C4-2B (cell line): ENCODE results near the gene CCL27.

Source experiments
- H3K27ac ChIP-seq: fragments of 450-650 bp; 2 replicates; pipeline ENCODE4 v1.5.1; 2017
- ZFX ChIP-seq: fragments of 450-650 bp; IDR thresholded peaks from 2 replicates; pipeline ENCODE4 v1.6.1; 2017
- TF ChIP-seq, protein P1 (sequence below): fragments of 450-650 bp; conservative IDR thresholded peaks from 2 replicates; pipeline ENCODE4 v1.5.1; 2017; ENCODE audit warnings: mild to moderate bottlenecking

CCL27 gene

DNA sequence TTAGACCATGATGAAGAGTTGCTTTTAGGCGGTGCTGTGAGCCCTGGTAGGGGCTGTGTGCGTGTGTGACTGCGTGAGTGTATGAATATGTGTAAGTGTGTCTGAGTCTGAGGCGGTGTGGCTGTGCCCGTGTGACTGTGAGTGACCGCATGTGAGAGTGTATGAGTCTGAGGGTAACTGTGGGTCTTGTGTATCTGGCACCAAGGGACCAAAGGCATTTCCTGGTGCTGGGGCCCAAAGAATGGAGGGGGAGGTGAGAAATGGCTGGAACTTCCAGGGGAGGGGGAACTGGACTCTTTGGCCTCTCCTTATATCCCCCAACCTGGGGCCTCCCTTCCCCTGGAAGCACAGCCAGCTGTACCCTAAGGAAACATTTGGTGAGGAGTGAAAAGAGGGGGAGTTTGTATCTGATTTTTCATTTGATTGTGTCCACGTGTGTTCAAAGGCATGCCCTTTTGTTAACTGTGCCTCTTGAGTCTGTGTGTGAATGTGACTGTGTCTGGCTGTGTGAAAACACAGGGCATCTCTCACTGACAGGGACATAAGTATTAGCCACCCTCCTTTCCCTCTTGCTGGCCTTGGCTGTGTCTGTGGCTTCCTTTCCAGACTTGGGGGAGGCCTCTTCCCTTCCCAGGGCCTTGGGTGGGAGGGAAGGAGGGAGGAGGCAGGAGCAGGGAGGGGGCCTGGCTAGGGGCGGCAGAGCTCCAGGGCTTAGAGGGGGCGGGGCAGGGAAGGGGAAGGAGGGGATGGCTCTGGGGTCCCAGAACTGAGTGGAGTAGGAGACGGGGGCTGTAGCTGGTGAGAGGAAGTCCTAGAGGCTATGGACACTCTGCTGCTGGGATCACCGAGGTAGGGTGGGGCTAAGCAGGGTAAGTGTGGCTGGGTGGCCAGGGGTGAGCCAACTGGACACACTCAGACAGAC, 9.0 kb downstream of the CCL27 start:
- TF ChIP-seq ZFX, result no peak
- TF ChIP-seq, protein P1, sequence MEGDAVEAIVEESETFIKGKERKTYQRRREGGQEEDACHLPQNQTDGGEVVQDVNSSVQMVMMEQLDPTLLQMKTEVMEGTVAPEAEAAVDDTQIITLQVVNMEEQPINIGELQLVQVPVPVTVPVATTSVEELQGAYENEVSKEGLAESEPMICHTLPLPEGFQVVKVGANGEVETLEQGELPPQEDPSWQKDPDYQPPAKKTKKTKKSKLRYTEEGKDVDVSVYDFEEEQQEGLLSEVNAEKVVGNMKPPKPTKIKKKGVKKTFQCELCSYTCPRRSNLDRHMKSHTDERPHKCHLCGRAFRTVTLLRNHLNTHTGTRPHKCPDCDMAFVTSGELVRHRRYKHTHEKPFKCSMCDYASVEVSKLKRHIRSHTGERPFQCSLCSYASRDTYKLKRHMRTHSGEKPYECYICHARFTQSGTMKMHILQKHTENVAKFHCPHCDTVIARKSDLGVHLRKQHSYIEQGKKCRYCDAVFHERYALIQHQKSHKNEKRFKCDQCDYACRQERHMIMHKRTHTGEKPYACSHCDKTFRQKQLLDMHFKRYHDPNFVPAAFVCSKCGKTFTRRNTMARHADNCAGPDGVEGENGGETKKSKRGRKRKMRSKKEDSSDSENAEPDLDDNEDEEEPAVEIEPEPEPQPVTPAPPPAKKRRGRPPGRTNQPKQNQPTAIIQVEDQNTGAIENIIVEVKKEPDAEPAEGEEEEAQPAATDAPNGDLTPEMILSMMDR, result no peak
- peak overlapping the region; percentile 71 for H3K27ac ChIP-seq

DNA sequence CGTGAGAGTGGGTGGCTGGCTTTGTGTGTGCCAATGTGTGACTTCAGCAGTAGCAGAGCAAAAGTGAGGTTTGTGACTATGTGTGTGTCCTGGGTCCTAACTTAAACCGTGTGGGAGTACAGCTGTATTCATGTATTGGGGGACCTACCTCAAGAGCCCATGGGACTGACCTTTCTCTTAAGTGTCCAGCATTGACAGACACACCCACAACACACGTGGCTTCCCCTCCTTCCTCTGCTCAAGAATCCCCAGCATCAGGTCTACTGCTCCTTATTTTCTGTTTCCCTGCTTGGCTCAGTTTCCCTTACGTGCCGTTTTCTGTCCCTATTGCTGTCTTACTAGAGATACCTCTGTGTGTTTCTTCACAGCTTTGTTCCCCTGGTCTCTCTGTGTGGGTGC, 9.9 kb downstream of the CCL27 start:
- H3K27ac ChIP-seq, result peak overlapping the region; percentile 71
- no peak for TF ChIP-seq ZFX
- TF ChIP-seq, protein P1, result no peak

DNA sequence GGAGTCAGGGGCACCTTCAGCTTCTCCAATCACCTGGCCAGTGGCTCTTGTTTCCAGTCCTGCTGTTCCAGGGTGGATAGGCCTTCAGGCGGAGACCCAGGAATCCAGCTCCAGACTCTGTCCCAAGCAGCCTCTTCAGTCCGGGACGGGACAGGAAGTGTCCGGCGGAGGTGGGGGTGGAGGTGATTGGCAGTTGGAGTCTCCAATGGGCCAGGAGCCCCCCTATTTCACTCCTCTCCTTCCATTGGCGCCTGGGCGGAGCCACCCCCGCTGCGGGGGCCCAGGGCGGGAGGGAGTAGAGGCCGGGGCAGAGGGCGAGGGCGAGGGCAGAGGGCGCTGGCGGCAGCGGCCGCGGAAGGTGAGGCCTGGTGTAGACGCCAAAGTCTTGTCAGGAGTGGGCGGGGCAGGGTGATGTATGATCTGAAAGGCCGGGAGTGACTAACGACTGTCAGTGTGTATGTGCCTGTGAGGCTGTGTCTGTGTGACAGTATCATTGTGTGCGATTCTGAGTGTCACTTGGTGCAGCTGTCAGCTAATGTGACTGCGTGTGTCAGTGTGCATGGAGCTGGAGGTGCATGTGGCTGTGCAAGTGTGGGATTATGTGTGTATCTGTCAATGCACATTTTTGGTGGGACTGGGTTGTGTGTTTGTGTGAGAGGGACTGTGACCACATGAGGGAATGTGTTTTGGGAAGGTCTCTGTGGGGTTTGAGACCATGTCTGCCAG, 10.4 kb downstream of the CCL27 start, which contains the start of gene IL11RA:
Gene IL11RA, plus strand, starts transcription at position 310 of the 726 bp plus-strand sequence. CDS start 3,033 bp downstream, outside the sequence.
- H3K27ac ChIP-seq, result peak within 1 kb of the TSS; percentile 71
- no peak for TF ChIP-seq ZFX
- TF ChIP-seq, protein P1, result no peak

DNA sequence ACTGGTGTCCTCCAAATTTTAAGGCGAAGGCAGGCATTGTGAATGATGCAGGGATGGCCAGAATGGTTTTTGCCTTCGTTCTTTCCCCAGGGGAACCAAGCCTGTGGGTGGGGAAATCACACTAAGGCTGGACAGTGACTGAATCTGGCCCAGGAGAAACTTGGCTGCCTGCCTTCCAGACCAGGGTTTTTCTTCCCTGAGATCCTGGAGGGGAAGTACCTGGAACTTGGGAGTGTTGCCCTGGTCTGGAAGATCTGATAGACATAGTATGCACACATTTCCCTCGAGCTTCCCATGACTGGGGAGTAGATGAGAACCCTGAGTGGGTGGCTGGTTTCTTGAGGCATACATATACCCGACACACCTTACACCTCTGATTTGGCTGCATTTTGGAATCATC, 11.1 kb downstream of the CCL27 start:
- H3K27ac ChIP-seq, result peak overlapping the region; percentile 71
- TF ChIP-seq, protein P1, result no peak
- TF ChIP-seq ZFX, result no peak

DNA sequence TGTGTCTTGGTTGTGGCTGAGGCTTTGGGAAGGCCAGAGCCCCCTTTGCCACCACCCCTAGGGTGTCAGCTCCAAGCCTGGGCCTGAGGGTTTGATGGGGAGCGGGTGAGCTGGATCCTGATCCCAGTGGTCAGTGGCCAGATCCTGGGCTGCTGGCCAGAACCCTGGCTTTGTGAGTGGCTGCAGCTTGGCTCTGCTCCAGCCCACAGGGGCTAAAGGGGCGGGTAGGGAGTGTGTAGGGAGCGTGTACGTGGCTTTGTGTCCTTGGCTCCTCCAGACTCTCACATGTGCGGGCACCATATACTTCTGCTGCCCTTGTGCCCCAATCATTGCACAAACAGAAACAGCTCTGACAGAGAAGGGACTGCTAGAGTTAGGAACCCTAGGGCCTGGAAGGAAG, 11.6 kb downstream of the CCL27 start:
- TF ChIP-seq ZFX, result no peak
- TF ChIP-seq, protein P1, result no peak
- peak overlapping the region; percentile 71 for H3K27ac ChIP-seq

DNA sequence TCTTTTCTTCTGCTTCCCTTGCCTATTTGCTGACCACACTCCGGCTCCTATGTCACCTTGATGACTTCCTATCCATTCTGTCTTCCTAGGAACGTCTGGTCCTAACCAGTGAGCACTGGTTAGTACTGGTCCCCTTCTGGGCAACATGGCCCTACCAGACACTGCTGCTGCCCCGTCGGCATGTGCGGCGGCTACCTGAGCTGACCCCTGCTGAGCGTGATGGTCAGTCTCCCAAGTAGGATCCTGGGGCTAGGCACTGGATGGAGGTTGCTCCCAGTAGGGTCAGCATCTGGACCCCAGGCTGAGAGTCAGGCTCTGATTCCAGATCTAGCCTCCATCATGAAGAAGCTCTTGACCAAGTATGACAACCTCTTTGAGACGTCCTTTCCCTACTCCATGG, 13.8 kb downstream of the CCL27 start:
- H3K27ac ChIP-seq, result no peak overlapping the region
- TF ChIP-seq, protein P1, result no peak
- no peak for TF ChIP-seq ZFX

DNA sequence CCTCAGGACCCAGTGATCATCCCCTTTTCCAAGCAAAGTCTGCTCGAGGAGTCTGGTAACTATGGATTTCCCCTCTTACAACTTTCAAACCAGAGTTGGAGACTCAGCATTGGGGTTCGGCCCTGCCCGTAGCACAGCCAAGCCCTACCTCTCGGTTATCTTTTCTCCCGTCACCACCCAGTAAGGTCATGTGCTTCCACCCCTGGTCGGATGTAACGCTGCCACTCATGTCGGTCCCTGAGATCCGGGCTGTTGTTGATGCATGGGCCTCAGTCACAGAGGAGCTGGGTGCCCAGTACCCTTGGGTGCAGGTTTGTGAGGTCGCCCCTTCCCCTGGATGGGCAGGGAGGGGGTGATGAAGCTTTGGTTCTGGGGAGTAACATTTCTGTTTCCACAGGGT, 14.8 kb downstream of the CCL27 start:
- TF ChIP-seq, protein P1, result no peak
- TF ChIP-seq ZFX, result no peak

More for the DNA sequence above, 14.8 kb downstream of the CCL27 start:
- H3K27ac ChIP-seq, result peak overlapping the region; percentile 86
